Heart left ventricle (tissue), 13 donors: ENCODE results near the gene DMD.

Source experiments
- POLR2A ChIP-seq, 2 donors: fragments of 450-650 bp; IDR thresholded peaks; one replicate each; pipeline ENCODE4 v1.6.1; 2017; ENCODE audit warnings: antibody characterized with exemption in 2 of 2, mild to moderate bottlenecking in 2 of 2, moderate library complexity in 2 of 2
- TF ChIP-seq, protein P1 (sequence below), 12 donors: fragments of 200-600 bp; sonication (generic) in 4 of 12; IDR thresholded peaks; one replicate each; pipeline versions ENCODE4 v1.5.0 to v1.8.0; 2018 to 2022; ENCODE audit warnings: antibody characterized with exemption in 12 of 12, mild to moderate bottlenecking in 5 of 12
- donor health status: ischemic (EF 13 %, LVEDD 7.1; RV severe dilation, severe dysfunction).
- donor health status: DM: no; HTN: yes; CAD: no.
- donor health status: DM: no; HTN: no; CAD: no.
- donor health status: ischemic (EF 25% LVEDD 6.9; RV normal size, moderate dysfunction).
- donor health status: ischemic (EF 25% LVEDD 5.7; RV mildly dilated, moderate dysfunction).
- donor health status: ischemic (EF 35%, LVEDD 5.7; RV mildly dilated, moderate dysfunction).
- donor health status: nonischemic (EF 11% LVEDD 7.7; RV severe dilation, severe dysfunction).
- donor health status: DM: yes; HTN: yes; CAD: no.
- donor health status: PGD.
- donor health status: ischemic (EF 29% LVEDD 5.4; RV normal size, mild dysfunction).
- donor health status: nonischemic (EF 23%, LVEDD 6.1; RV moderate dilation, normal function).

DNA sequence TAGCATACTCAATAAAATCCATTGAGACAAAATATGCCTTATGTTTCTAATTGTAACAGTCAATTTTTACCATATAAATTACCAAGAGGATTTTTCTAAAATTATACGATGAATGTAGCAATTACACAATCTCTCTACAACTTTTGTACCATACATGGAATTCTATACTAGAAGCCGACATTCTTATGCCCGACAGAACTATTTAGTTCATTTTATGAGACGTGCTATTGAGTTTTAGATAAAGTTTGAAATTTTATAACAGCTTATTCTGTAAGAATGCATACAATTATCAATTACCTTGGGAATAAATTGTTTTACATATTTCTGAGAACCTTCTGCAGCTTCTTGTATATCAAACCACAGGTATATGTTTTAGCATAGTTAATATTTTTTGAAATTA is 431.2 kb downstream of the DMD start:
- TF ChIP-seq POLR2A (IDR thresholded peaks at IDR 0.05), result no peak
- TF ChIP-seq, protein P1, sequence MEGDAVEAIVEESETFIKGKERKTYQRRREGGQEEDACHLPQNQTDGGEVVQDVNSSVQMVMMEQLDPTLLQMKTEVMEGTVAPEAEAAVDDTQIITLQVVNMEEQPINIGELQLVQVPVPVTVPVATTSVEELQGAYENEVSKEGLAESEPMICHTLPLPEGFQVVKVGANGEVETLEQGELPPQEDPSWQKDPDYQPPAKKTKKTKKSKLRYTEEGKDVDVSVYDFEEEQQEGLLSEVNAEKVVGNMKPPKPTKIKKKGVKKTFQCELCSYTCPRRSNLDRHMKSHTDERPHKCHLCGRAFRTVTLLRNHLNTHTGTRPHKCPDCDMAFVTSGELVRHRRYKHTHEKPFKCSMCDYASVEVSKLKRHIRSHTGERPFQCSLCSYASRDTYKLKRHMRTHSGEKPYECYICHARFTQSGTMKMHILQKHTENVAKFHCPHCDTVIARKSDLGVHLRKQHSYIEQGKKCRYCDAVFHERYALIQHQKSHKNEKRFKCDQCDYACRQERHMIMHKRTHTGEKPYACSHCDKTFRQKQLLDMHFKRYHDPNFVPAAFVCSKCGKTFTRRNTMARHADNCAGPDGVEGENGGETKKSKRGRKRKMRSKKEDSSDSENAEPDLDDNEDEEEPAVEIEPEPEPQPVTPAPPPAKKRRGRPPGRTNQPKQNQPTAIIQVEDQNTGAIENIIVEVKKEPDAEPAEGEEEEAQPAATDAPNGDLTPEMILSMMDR (IDR thresholded peaks at IDR 0.05), result no peak
